GM12865 (cell line): Measurements from ENCODE around the gene MINDY4B.

Source experiments
- DNase-seq: peaks from one replicate; pipeline ENCODE4 v3.0.0; 2010; ENCODE audit warnings: low read depth
- H3K4me3 ChIP-seq: 2 replicates; pipeline ENCODE4 v1.5.1; 2011; ENCODE audit warnings: mild to moderate bottlenecking, low read depth, low read length, control low read depth
- TF ChIP-seq, protein P1 (sequence below): IDR thresholded peaks from 2 replicates; pipeline ENCODE4 v1.5.1; 2011; ENCODE audit warnings: low read length, control low read depth, low read depth, inconsistent platforms; ENCODE audit not compliant: insufficient read depth; ENCODE audit errors: missing control alignments

MINDY4B gene

DNA sequence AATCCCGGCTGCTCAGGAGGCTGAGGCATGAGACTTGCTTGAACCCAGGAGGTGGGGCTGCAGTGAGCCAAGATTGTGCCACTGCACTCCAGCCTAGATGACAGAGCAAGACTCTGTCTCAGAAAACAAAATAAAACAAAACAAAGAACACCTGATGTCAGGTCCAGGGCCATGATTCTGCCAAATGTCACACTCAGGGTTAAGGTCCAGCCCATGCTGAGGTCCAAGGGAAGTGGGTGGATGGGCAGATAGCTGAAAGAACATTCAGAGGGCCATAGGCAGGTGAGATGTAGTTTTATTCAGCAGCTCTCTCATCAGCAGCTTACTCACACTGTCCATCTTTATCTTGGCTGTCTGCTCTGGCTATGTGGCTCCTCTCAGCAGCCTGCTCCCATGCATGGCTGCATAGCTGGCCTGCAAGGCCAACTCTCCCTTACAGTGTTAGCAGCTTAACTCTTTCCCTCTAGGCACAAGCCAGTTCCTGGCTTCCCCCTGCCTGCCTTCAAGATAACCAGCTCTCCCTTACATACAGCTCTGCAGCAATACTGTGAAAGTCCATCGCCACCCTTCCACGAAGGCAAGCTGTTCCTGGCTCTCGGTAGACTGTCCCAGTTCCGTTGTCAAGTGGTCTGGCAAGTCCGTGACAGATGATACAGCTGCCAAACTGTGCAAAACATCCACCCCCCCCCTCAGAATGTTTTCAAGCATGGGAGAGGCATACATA, 79.9 kb downstream of the MINDY4B start:
- H3K4me3 ChIP-seq: no peak overlapping the region
- TF ChIP-seq, protein P1, sequence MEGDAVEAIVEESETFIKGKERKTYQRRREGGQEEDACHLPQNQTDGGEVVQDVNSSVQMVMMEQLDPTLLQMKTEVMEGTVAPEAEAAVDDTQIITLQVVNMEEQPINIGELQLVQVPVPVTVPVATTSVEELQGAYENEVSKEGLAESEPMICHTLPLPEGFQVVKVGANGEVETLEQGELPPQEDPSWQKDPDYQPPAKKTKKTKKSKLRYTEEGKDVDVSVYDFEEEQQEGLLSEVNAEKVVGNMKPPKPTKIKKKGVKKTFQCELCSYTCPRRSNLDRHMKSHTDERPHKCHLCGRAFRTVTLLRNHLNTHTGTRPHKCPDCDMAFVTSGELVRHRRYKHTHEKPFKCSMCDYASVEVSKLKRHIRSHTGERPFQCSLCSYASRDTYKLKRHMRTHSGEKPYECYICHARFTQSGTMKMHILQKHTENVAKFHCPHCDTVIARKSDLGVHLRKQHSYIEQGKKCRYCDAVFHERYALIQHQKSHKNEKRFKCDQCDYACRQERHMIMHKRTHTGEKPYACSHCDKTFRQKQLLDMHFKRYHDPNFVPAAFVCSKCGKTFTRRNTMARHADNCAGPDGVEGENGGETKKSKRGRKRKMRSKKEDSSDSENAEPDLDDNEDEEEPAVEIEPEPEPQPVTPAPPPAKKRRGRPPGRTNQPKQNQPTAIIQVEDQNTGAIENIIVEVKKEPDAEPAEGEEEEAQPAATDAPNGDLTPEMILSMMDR: no peak
- DNase-seq: no peak

DNA sequence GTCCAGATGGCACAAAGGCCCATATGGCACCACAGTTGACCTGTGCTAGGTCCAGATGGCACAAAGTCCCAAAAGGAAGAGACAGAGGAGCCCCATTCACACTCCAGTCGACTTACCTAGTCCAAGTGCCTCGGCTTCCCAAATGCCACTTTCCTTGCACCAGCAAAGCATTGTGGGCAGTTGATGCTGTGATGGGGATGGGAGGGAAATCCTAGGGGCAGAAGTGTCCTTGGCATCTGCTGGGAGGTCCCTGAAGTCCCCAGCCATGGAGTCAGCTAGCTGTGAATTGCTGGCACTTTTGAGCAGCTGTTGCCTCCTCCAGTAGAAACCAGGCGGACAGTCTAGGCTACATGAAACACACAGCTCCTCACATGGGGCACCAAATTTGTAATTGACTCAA, 82.0 kb downstream of the MINDY4B start:
- H3K4me3 ChIP-seq: no peak overlapping the region
- TF ChIP-seq, protein P1: no peak
- DNase-seq: no peak

DNA sequence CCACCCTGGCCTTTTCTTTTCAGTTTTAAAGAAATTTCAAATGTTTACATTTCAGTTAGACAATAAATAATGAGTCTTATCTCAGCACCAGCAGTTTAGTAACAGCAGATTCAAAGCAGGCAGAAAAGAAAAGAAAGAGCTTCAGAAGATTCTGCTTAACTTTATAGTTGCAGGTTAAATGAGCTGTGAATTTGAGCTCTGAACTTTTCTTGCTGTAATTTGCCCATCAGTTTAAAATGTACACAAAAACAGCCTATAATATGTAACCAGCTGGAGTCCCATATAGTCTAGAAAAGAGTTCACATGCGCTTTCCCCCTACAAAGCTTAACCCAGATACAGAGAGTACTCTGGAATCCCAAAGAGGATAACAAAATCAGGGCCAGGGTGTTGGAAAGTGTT, 82.6 kb downstream of the MINDY4B start:
- TF ChIP-seq, protein P1: no peak
- no peak overlapping the region for H3K4me3 ChIP-seq
- DNase-seq: no peak
